Measurements from ENCODE around the gene EIF1AY.
"Not testable (repeated sequence)": the region's sequence is repeated elsewhere in the genome, so short reads cannot be mapped to it uniquely, and the experiment has no call there.

EIF1AY gene, protein sequence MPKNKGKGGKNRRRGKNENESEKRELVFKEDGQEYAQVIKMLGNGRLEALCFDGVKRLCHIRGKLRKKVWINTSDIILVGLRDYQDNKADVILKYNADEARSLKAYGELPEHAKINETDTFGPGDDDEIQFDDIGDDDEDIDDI

DNA sequence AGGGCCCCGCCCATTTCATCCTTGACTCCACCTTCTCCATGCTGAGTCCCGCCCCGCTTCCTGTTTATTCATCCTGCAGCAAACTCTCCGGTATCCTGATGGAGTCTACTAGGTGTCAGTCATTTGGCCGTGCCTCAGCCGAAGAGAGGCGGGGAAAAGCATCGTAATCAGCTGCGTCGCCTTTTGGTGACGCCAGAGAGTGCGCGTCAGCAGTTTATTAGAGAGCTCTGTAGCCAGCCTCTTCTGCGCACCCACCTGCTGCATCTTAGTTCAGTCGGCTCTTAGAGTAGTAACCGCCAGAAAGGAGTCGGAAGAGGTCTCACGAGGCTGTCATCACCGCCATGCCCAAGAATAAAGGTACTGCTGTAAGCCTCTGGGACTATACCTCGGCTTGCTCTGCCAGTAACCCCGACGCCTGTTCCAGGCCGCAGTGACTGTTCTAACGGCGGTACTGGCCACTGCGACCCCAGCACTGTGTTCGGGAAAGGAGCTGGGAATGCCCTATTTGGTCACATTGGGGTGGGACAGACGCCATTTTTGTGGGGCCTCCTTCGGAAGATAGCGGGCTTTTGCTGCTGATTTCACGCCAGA, at the start of gene EIF1AY:
EIF1AY (plus strand) TSS at position 246 of the 591 bp plus-strand sequence; CDS start at position 342, 96 bp downstream.
- peak; percentile 94 for DNase-seq

DNA sequence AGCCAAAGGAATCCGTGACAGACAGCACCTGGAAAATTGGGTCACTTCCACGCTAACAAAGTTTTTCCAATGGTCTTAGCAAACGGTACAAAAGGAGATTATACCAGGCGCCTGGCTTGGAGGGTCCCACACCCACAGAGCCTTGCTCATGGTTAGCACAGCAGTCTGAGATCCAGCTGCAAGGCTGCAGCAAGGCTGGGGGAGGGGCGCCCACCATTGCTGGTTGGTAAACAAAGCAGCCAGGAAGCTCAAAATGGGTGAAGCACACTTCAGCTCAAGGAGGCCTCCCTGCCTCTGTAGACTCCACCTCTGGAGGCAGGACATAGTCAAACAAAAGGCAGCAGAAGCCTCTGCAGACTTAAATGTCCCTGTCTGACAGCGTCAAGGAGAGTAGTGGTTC, 47.1 kb upstream of the EIF1AY start:
- no peak for DNase-seq

DNA sequence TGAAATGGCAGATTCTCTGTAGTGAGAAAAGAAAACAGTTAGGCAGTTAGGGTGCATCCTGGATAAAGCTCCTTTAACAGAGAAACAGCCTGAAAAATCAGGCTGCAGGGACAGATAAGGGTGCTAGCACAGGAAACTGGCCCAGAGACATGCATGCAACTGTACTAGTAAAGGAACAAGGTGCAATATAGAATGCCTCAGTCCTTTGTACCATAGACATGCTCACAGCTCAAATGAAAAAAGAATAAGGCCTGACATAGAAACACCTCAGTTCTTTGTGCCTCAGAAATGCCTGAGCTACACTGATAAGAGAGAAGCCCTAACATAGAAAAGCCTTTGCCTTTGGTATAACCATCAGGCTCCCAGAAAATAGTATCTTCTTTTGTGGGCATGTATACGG, 37.4 kb upstream of the EIF1AY start:
- no peak for DNase-seq

DNA sequence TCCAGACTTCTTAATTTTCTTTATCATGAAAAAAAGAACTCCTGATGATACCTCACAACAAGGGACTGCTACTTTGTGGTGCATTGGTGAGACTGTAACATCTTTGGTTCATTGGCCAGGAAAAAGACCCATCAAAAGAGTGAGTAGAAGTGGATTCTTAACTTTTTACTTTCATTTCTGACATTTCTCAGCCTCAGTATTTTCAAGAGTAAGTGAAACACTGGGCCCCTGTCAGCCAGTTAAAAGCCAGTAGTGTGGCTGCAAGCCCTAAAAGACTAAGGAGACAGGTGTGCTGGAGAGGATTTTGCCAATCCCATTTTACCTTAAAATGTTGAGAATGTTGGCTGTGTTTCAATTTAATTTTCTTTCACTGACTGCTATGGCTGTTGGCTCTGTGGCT, 36.6 kb upstream of the EIF1AY start:
- no peak for DNase-seq

DNA sequence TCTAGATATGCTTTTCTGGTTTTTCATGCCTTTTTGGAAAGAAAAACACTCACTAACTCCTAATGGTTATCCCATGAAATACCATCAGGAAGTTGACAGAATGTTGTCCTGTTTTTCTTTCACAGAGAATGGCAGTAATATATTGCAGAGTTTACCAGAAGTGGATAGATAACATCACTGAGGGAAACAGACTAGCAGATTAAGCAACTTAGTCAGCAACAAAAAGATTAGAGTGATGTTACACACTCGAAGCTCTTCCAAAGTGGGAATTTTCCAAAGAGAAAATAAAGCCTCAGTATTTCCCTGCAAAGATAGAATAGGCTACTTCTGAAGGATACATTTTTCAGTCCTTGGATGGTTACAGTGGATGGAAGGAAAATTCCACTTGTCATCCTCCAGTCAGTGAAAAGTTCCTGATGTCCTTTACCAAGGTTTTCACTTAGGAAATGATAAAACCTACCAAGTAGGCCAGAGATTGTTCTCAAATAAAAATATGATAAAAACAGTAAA, 31.1 kb upstream of the EIF1AY start:
- no peak for DNase-seq

DNA sequence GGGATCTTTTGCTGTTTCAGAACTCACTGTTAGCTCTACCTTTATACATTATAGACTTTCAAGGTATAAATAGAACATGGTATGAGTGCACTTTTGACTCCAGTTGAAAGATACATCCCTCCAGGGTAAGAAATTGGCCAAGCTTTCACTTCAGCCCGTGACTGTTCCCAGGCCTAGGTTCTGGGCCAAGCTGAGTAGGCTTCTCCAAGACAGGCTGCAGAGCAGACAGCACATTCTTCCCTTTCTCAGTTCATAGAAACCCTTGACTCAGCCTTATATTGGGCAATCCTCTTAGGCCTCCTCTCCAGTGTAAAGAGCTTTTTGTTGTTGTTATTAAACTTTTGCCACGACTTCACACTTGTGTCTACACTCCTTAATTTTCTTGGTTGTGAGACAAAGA, 29.5 kb upstream of the EIF1AY start:
- DNase-seq: no peak

DNA sequence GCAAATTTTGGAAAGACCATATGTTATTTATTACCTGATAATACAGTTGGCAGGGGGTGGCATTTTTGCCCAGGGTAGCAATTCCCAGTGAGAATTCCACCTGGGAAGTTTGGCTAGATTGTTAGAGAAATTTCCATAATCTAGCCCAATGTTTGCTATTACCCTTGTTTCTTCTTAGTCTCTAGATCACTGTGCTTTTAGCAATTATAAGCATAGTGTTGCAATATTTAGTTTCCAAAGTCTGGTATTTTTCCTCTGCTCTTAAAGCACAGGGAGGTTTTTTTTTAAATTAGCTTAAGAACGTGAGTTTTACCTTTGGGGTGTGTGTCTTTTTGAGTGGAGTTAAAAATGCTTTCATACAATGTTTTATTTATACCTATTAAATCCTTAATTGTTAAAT, 26.3 kb upstream of the EIF1AY start:
- DNase-seq: no peak

DNA sequence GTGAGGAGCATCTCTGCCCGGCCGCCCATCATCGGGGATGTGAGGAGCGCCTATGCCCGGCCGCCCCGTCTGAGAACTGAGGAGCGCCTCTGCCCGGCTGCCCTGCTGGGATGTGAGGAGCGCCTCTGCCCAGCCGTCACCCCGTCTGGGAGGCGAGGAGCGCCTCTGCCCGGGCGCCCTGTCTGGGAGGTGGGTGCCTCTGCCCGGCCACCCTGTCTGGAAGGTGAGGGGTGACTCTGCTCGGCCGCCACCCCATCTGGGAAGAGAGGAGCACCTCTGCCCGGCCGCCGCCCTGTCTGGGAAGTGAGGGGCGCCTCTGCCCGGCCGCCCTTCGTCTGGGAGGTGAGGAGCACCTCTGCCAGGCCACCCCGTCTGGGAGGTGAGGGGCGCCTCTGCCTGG, 23.7 kb upstream of the EIF1AY start:
- DNase-seq: no peak

DNA sequence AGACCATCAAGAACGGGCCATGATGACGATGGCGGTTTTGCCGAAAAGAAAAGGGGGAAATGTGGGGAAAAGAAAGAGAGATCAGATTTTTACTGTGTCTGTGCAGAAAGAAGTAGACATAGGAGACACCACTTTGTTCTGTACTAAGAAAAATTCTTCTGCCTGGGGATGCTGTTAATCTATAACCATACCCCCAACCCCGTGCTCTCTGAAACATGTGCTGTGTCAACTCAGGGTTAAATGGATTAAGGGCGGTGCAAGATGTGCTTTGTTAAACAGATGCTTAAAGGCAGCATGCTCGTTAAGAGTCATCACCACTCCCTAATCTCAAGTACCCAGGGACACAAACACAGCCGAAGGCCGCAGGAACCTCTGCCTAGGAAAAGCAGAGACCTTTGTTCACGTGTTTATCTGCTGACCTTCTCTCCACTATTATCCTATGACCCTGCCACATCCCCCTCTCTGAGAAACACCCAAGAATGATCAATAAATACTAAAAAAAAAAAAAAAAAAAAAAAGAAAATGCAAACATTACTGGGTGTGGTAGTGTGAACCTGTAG, 22.7 kb upstream of the EIF1AY start:
- DNase-seq: not testable (repeated sequence)

DNA sequence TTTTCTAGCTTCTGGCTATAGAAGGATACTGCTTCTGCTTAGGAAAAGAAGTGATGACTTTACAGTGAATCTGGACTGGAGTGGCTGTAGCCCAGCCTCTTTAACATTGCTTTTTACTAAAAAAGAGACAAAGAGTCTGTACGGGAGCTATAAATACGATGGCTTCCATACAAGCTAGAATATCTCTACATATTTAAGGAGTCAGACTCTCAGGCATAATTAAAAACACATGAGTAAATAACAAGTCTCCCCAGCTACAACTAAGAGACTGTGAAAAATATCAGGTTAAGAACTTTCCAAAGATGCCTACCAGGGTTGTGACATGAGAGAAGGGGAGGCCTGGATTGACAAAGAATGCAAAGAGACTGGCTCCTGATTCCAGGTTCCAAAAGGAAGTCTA, 19.8 kb upstream of the EIF1AY start:
- no peak for DNase-seq

DNA sequence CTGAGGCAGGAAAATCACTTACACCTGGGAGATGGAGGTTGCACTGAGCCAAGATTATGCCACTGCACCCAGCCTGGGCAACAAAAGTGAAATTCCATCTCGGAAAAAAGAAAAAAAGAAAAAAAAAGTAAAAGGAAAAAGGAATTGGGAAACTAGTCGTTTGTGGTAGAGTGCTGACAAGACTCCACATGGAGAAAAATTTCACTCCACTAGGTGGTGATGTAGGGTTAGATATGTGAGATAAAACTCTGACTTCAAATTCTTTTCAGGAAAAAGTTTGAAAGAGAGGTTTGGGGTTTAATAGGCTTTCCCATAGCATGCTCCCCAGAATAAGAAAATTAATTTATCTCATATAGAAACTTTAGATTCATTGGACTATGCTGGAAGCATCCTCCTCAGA, 16.9 kb upstream of the EIF1AY start:
- peak; percentile 11 for DNase-seq

DNA sequence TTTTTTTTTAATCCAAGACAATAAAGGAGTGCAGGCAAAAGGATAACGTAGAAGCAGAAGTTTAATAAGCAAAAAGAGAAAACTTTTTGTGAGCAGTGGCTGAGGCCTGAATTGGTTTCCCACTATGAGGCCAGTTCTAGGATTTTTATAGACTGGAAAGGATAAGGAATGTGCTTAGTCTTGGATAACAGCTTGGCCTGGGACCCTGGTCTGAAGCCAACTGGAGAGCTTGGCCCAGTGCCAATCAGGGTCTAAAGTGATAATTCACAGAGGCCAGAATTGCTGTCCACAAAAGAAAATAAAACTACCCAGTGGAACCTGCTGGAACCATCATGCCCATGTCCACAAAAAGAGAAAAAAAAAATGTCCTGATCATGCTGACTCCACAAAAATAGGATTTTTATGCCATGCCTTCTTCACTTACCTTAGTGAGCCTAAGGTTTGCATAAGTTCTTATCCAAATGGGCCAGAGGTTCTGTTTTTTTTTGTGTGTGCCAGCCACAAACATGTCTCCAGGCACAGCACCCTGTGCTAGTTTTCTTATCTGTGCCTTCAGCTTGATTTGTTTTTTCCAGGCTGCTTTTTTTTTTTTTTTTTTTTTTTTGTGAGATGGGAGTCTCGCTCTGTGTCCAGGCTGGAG, 15.6 kb upstream of the EIF1AY start:
- no peak for DNase-seq

DNA sequence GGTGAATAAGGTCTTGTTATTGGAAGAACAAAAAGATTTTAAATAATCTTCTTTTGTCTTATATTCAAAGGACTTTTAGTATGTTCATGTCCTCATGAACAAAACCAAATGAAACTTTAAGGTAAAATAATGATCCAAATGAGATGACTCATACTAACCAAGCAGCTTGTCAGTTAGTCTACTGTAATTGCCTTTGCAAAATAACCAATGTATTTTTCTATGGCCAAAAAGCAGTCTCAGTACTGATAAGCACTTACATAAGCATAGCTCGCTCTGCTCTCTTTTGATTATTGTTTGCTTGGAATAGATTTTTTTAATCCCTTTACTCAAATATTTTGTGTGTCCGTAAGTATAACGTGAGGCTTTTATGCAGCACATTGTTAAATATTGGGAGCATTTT, 4.3 kb upstream of the EIF1AY start:
- no peak for DNase-seq

DNA sequence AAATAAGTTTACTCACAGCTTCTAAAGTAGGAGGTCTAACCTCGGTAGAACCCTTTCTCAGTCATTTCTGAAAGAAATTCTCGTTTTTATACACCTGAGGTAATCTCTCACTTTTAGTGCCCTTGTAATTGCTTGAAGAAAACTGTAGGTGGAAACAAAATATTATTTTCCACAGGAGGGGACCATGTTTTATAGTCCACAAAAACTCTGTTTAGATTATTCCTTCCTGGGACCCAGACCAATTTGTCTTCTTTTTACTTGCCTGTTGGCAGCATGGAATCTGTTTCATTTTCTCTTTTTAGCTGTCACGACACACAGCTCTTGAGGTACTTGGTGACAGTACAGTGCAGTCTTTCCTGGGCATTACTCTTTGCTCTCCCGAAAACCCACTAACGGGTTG, 930 bp downstream of the EIF1AY start:
- DNase-seq: no peak

DNA sequence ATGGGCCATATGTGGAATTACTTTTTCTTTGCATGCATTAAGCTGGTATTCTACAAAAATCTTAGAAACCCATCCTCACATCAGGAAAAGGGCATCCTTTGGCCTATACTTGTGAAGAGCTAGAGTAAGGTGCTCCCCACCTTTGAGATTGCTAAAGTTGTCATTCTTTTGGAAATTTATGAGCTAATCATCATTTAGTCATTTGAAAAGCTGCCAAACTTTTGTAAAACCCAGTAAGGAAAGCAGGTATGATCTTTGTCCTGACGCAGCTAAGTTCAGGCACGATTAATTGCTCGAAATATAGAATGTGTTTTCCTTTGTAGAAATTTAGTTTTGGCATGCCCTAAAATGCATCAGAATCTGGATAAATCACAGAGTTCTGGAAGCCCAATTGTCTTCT, 2.6 kb downstream of the EIF1AY start:
- DNase-seq: no peak

DNA sequence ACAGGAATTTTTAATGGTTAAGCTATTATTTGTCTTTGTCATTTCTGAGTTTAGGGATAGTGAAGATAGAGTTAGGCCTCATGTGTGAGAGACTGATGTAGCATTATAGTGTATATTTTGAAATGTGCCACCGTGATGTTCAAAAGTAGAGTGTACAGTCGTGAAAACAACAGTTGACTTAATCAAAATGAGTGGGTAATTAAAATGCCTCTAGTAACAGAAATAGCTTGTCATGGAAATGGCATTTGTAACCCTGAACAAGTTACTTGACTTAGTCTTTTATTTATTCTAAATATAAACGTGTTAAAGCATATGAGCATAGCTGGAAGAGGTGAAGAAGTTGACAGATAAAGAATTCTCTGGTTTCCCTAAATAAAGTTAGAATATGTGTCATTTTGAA, 6.1 kb downstream of the EIF1AY start:
- no peak for DNase-seq

DNA sequence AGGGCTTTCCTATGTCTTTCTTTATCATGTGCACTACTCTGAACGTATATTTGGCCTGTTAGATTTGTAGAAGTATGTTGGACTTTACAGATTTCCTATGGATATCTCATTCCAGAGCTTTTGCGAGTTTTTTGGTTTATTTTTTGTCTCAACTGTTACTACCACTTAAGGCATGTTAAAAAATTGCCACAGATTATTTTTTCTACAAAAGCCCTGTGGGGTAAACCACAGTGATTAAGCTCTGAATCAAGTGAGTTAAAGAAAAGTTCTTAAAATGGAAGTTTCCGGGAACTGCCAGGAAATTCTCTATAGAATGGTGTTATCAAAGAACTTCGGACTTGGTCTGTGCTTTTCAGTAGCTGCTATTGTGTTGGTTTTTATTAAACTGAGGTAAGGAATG, 10.6 kb downstream of the EIF1AY start:
- DNase-seq: no peak

Measured in fibroblast of upper back skin (primary cell).